Skeletal muscle cell (primary cell): Measurements from ENCODE around the gene SLC26A4.

Experiments used
- DNase-seq: peaks from one replicate; pipeline ENCODE4 v3.0.0-alpha.2; 2010; ENCODE audit warnings: low read depth
- H3K4me3 ChIP-seq: 2 replicates; pipeline ENCODE4 v1.5.1; 2011; ENCODE audit warnings: low read depth, mild to moderate bottlenecking, control low read depth, low read length, moderate library complexity

The SLC26A4 gene

DNA sequence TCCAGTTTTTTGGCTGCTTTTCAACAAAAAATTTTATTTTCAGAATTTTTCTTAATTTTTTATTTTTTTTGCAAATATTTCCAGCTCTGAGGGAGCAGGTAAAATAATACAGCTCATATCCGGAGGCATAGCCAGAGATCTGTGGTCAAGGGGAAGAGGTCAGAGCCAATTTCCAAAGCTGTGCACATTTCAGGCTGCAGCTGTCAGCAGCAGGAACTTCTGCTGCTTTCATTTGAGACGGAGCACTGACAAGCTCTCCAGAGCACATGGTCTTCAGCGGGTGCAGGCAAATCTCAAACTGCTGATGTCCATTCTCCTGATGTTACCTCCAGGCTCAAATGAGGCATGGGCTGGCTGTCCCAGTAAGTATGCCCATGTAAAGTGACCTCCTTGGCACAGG lies 31.1 kb downstream of the SLC26A4 start:
- no peak overlapping the region for H3K4me3 ChIP-seq
- no peak for DNase-seq

DNA sequence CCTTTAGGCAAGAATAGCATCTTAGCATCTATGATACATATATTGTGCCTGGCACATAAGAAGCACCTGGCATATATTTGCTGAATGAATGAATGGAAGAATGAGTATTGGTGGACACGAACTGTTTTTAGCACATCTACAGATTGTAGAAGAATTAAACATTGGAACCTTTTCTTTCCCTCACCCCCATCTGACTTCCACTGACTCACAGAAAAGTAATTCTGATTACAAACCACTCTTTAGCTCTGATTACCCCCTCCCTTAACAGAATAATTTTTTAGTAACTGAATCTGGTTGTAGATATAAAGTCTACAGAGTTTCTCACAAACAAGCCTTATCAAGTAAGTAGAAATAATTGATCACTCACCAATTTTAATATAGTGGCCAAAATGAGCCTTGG lies 31.9 kb downstream of the SLC26A4 start:
- no peak for DNase-seq
- H3K4me3 ChIP-seq, result no peak overlapping the region

DNA sequence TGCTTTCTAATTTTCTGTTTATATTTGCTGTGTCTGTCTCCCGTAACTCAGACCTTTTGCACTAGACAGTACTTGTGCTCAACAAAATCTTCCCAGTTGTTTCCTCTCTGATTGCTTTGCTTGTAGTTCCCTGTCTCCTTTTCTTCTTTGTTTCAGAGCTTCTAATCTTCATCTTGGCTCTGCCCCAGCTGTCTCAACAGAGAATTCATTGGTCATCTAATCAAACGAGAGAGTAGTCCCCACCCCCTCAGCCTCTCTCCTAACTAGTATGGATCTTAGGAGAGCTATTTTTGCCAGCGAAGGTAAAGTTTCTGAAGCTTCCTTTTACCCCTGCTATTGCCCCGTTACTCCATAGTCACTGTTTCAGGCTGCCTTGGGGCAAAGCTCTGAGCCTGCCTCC lies 32.8 kb downstream of the SLC26A4 start:
- no peak overlapping the region for H3K4me3 ChIP-seq
- no peak for DNase-seq

DNA sequence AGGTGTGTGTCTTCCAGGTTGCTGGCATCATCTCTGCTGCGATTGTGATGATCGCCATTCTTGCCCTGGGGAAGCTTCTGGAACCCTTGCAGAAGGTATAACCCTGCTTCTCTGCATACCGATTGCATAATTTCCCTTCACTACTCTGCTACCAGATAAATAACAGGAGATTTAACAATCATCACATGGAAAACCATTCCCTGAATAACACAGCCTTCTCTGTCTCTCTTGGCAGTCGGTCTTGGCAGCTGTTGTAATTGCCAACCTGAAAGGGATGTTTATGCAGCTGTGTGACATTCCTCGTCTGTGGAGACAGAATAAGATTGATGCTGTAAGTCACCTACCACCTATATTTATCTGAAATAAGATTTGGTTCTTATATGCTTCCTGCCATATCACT lies 33.8 kb downstream of the SLC26A4 start:
- DNase-seq, result peak; percentile 53
- no peak overlapping the region for H3K4me3 ChIP-seq

DNA sequence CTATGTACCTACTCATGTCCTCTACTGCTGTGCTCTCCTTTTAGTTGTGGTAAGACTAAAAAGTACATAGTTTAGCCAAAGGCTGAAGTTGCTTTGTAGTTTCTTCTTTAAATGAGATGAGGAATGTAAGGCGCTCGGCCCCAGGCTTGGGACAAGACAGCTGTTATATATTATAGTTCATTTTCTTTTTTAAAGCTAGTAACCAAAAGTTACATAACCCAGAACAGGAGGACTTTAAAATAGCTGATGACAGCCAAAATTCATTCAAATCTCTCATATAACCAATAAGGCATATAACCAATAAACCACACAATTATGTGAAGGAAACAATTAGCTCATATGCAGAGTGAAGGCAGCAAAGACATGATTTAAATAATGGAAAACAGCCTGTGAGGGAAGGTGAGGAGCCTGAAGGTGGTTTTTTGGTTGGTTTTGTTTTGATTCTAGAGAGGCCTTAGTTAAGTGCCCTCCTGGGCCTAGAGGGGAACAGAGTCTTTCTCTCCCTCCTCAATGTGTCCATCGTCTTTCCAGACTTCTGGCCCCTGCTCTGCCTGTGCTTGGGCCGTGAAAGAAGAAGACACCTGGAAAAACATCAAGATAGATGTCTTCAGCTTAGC lies 35.8 kb downstream of the SLC26A4 start:
- H3K4me3 ChIP-seq, result no peak overlapping the region
- no peak for DNase-seq

- H3K4me3 ChIP-seq, result no peak overlapping the region
- DNase-seq, result no peak
Measured at GRCh38 chr7:107697321-107698049, 36.9 kb downstream of the SLC26A4 start.

DNA sequence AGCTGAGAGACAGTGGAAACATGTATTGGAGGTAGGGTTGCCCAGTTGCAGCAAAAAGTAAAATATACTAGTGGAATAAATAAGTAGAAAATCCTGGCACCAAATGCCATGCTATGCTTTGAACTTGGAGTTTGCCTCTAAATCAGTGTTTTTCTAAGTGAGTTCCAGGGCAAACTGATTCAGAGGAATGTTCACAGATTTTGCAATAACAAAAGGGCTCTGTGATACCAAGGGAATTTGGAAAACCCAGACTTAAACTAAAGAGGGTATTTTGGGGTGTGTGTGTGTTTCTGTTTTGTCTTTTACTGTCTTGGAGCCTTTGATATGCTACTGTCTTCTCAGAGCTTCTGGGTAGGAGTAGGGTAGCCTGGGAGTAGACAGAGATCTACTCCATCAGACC lies 39.9 kb downstream of the SLC26A4 start:
- DNase-seq, result no peak
- no peak overlapping the region for H3K4me3 ChIP-seq

DNA sequence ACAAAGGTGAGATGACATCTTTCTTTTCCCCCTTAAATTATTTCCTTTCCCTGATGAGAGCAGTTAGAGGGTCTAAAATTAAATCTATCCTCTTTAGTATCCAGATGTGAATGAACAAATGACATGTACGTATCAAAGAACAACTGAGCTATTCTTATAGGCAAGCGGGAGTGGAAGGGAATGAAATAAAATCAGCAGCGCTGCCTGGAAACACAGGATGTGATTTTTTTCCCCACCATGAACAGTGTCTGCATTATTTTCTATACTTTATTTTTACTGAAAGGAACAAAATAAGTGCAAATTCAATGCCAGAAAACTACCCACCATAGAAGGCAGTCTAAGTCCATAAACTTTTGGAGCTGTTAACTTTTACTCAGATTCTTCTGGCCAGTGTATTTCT lies 40.6 kb downstream of the SLC26A4 start:
- no peak overlapping the region for H3K4me3 ChIP-seq
- no peak for DNase-seq

DNA sequence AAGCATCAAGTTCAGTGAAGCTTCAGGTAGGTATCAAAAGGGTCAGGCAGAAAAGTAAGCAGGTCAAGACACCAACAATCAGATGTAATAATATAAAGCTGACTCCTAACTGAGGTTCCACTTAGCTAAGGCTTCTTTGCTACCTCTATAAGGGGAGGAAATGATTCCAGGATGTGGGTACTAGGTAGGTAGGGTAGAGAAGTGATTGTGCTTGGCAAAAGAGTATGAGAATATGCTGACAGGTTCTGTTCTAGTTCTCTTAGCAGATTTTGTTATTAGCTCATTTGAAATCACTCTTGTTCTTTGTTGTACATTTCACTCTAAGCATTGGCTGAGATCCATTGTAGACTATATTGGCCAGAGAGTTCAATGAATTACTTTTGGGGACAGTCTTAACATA lies 42.6 kb downstream of the SLC26A4 start:
- DNase-seq, result no peak
- no peak overlapping the region for H3K4me3 ChIP-seq

DNA sequence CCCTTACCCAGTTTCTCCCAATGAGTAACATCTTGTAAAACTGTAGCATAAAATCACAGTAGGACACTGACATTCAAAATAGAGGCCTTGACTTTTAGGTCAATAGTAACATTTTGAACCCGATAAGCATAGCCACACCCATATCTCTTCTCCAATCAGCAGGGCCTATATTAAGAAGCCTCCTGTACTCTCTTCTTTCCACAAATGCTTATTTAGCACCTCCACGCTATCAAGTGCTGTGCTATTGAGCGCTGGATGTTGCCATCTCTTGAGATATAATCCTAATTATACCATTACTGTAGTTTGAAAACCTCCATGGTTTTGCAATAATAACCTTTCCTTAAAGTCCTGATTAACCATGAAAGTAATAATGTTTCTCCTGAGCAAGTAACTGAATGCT lies 43.2 kb downstream of the SLC26A4 start:
- no peak for DNase-seq
- no peak overlapping the region for H3K4me3 ChIP-seq

DNA sequence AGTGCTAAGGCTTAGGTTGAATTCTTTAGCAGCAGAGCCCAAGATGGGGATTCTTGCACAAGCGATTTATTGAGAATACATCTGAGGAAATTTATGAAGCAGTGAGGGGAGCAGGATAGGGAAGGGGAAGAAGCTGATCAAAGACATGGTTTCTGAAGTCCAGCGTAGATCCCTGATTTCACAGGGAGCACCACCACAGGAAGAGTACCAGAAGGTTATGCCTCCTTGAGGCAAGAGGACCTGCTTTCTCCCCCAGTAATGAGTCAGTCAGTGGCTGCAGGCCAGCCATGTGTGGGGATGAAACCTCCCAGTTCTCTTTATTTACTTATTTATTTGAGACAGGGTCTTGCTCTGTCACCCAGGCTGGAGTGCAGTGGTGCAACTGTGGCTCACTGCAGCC lies 48.3 kb downstream of the SLC26A4 start:
- no peak for DNase-seq
- H3K4me3 ChIP-seq, result no peak overlapping the region

DNA sequence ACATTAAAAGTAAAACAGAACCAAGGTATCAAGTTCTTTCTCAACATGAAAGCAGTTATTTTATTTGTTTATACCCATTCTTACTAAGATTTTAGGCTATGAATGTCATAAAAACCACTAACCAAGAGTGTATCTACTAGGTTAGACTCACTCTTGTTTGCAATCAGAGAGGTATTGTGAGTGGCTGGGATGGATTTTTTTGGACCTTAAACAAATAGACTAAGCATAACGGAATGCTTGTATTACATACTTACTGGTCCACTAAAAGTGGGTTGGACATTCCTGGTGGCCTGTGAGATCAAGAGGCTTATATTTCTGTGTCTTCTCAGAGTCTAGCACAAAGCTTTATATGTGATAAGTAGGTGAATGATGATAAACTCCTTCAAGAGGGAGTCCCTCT lies 50.7 kb downstream of the SLC26A4 start:
- no peak overlapping the region for H3K4me3 ChIP-seq
- DNase-seq, result no peak

DNA sequence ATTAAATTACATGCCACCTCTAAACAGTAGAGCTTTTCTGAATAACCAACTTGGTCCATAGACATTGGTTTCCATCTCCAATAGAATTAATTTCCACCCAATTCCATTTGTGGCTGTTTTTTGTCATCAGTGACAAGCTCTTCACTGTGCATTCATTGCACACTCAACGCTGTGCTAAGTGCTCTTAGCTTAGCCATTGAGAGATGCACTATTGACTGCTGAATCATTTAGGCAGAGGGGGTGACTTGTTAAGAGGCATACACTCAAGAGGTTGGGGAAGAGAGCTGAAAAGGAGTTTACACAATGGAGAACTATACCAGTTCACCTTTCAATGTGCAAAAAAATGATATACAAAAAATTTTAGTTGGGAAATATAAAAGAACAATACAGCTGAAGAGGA lies 51.4 kb downstream of the SLC26A4 start:
- DNase-seq, result no peak
- no peak overlapping the region for H3K4me3 ChIP-seq

DNA sequence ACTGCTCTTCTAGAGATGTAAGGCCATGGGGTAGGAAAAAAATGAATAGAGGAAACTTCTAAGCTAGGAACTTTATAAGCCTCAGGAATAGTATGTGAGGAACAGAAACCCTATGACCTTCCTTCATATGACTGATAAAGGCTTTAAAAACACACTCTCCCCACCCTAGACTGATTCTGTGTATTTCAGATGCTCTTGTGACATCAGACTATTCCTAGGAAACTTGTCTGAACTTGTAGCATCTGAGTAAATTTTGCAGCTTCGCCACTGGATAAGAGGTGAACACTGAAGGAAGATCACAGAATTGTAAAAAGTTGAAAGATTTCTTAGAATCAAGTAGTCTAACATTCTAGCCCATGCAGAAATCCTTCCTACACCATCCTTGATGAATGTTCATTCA lies 52.3 kb downstream of the SLC26A4 start:
- no peak overlapping the region for H3K4me3 ChIP-seq

GRCh38 chr7:107715531-107715930 lies 54.9 kb downstream of the SLC26A4 start:
- no peak overlapping the region for H3K4me3 ChIP-seq
- no peak for DNase-seq

More for the DNA sequence above, 52.3 kb downstream of the SLC26A4 start:
- no peak for DNase-seq

GRCh38 chr7:107718456-107719193 lies 58.0 kb downstream of the SLC26A4 start:
- H3K4me3 ChIP-seq, result no peak overlapping the region
- DNase-seq, result no peak

DNA sequence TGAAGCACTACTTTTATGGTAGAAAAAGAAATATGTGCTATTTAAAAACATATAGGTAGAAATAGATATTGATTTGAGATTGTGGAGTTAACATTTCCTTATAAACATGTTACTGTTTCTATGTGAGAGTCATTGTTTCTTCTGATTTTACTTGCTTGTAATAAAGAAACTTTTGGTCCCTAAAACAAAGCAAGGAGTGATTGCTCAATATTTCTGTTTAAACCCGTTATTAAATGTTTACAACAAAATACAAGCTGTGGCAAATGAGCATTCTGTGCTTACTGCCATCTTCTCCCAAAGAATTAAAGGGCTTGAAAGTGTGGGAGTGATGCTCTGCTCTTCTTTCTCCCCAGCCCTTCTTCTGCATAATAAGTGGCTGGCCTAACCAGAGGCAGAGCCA lies 60.7 kb downstream of the SLC26A4 start:
- no peak for DNase-seq
- H3K4me3 ChIP-seq, result no peak overlapping the region

DNA sequence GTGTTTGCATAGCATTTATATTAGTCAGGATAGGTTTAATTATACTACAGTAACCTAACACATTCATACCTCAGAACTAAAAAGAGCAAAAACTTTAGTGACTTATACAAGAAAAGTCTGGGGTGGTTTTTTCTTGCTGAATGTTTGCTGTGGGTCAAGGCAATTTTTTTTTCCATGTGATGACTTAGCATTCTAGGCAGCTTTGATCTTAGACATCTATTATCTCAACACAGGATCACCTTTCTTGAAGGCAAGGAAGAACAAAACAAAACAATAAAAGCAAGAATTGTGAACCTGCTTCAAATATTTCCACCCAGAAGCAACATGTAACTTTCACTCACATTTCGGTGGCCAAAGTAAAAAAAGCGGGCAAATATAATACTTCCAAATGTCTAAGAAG lies 62.6 kb downstream of the SLC26A4 start:
- no peak overlapping the region for H3K4me3 ChIP-seq
- DNase-seq, result no peak

GRCh38 chr7:107725138-107725740 lies 64.6 kb downstream of the SLC26A4 start:
- no peak overlapping the region for H3K4me3 ChIP-seq

GRCh38 chr7:107726356-107727130 lies 65.9 kb downstream of the SLC26A4 start:
- no peak for DNase-seq
- no peak overlapping the region for H3K4me3 ChIP-seq

More at GRCh38 chr7:107725138-107725740, 64.6 kb downstream of the SLC26A4 start:
- DNase-seq, result no peak
